GM12878 (cell line): ENCODE data around the gene EEPD1. TPM values are rescaled to one million over a fixed set of nuclear protein-coding genes. Genes with fewer than 3 reads are reported as not detected.
A peak's percentile ranks its signal among the peaks of the same experiment; 100 is the strongest.

Experiments
- ATAC-seq: fragments of 200-7000 bp; cut with Tn5 transposase; 3 replicates; pipeline ENCODE4 v1.9.1; 2020; ENCODE audit warnings: mild to moderate bottlenecking, moderate library complexity
- BruUV-seq: library from RNA; stranded (reverse); fragments of 400-500 nt; replicated peaks from 2 replicates; lab custom pipeline; 2021; lab: Mats Ljungman, UMichigan
- CTCF ChIA-PET: fragments of 300-600 bp; sonication (Branson Sonifier 250); formaldehyde crosslinking; extraction: SDS; loops from one replicate; lab custom pipeline; 2021; ENCODE audit warnings: inconsistent platforms; lab: Yijun Ruan, JAX
- POLR2A ChIA-PET: fragments of 350-600 bp; formaldehyde crosslinking; extraction: SDS; loops from one replicate; lab custom pipeline; 2021; ENCODE audit warnings: inconsistent platforms; lab: Charles Lee
- RAD21 ChIA-PET: fragments of 300-600 bp; sonication (Branson Sonifier 250); formaldehyde crosslinking; loops from one replicate; lab custom pipeline; 2023; ENCODE audit warnings: antibody characterized with exemption; ENCODE audit not compliant: unreplicated experiment; lab: Charles Lee
- SMC1A ChIA-PET: fragments of 300-600 bp; sonication (Branson Sonifier 250); formaldehyde crosslinking; loops from one replicate; lab custom pipeline; 2023; ENCODE audit not compliant: unreplicated experiment, uncharacterized antibody; lab: Charles Lee
- DNase-seq: peaks from one replicate; pipeline ENCODE4 v3.0.0-alpha.2; 2011; ENCODE audit warnings: low read depth, low spot score
- FAIRE-seq: peaks from 3 replicates; lab custom pipeline; 2011; peaks lifted over from hg19 to GRCh38; lab: Jason Lieb, UNC
- H2AFZ ChIP-seq: 2 replicates; pipeline ENCODE4 v1.6.0; 2011; ENCODE audit warnings: low read depth, low read length, control low read depth; ENCODE audit not compliant: control insufficient read depth
- H3K27ac ChIP-seq: 2 replicates; pipeline ENCODE4 v1.5.1; 2011; ENCODE audit warnings: control low read depth; ENCODE audit not compliant: control insufficient read depth, insufficient read depth
- H3K27me3 ChIP-seq, 2 experiments: replicated peaks in 1 of 2; 2 replicates each; pipeline versions ENCODE4 v1.6.0 to v1.6.1; 2011; ENCODE audit warnings: low read length in 1 of 2; ENCODE audit not compliant: control insufficient read depth in 2 of 2, insufficient read depth in 2 of 2
- H3K36me3 ChIP-seq, 2 experiments: 2 replicates each; pipeline ENCODE4 v1.5.1; 2011; ENCODE audit warnings: low read length in 1 of 2; ENCODE audit not compliant: control insufficient read depth in 2 of 2, insufficient read depth in 2 of 2
- H3K4me1 ChIP-seq: 2 replicates; pipeline ENCODE4 v1.6.1; 2011; ENCODE audit warnings: mild to moderate bottlenecking, low read length, moderate library complexity, mixed read lengths; ENCODE audit not compliant: control insufficient read depth, insufficient read depth
- H3K4me2 ChIP-seq: 2 replicates; pipeline ENCODE4 v1.6.0; 2011; ENCODE audit warnings: control low read depth; ENCODE audit not compliant: control insufficient read depth, insufficient read depth
- H3K4me3 ChIP-seq: fragments of 200-600 bp; sonication (generic); 2 replicates; pipeline ENCODE4 v1.5.1; 2016
- H3K79me2 ChIP-seq: 2 replicates; pipeline ENCODE4 v1.6.0; 2011; ENCODE audit warnings: low read length; ENCODE audit not compliant: control insufficient read depth, insufficient read depth
- H3K9ac ChIP-seq: 2 replicates; pipeline ENCODE4 v1.8.0; 2011; ENCODE audit warnings: low read length, control low read depth, mixed read lengths; ENCODE audit not compliant: control insufficient read depth, insufficient read depth
- H3K9me3 ChIP-seq: replicated peaks from 3 replicates; pipeline ENCODE4 v1.5.1; 2011; ENCODE audit warnings: mild to moderate bottlenecking, low read length; ENCODE audit not compliant: control insufficient read depth, insufficient read depth
- H4K20me1 ChIP-seq: 2 replicates; pipeline ENCODE4 v1.6.0; 2011; ENCODE audit not compliant: control insufficient read depth, insufficient read depth
- E2F4 ChIP-seq: IDR thresholded peaks from 2 replicates; pipeline ENCODE4 v1.6.1; 2012; ENCODE audit warnings: low read depth, low read length, improper control_type of control experiment
- E4F1 ChIP-seq: fragments of 450-650 bp; IDR thresholded peaks from 2 replicates; pipeline ENCODE4 v1.6.1; 2018; ENCODE audit warnings: borderline replicate concordance, mild to moderate bottlenecking; ENCODE audit not compliant: partially characterized antibody
- IKZF1 ChIP-seq: fragments of 450-650 bp; conservative IDR thresholded peaks from 2 replicates; pipeline ENCODE4 v1.6.1; 2017; ENCODE audit warnings: antibody characterized with exemption, mild to moderate bottlenecking
- IKZF2 ChIP-seq, 2 experiments: fragments of 450-650 bp; IDR thresholded peaks; 2 replicates each; pipeline ENCODE4 v1.6.1; 2017; ENCODE audit warnings: mild to moderate bottlenecking in 2 of 2, moderate library complexity in 2 of 2
- JUND ChIP-seq: IDR thresholded peaks from 2 replicates; pipeline ENCODE4 v1.6.1; 2012; ENCODE audit warnings: low read depth, mild to moderate bottlenecking, low read length, improper control_type of control experiment, moderate library complexity
- MTA2 ChIP-seq: fragments of 450-650 bp; IDR thresholded peaks from 2 replicates; pipeline ENCODE4 v1.6.1; 2016; ENCODE audit warnings: low read depth, mild to moderate bottlenecking, moderate library complexity
- NR2C1 ChIP-seq: fragments of 450-650 bp; IDR thresholded peaks from 2 replicates; pipeline ENCODE4 v1.6.1; 2017; ENCODE audit warnings: antibody characterized with exemption, mild to moderate bottlenecking, moderate library complexity
- POLR2AphosphoS2 ChIP-seq: IDR thresholded peaks from 2 replicates; pipeline ENCODE4 v1.6.1; 2011; ENCODE audit warnings: low read depth, mild to moderate bottlenecking, low read length, improper control_type of control experiment, moderate library complexity
- RB1 ChIP-seq: fragments of 450-650 bp; formaldehyde crosslinking; IDR thresholded peaks from 2 replicates; pipeline ENCODE4 v1.6.1; 2017; ENCODE audit warnings: mild to moderate bottlenecking, borderline replicate concordance
- SMARCA5 ChIP-seq: fragments of 450-650 bp; IDR thresholded peaks from 2 replicates; pipeline ENCODE4 v1.6.1; 2017; ENCODE audit warnings: mild to moderate bottlenecking
- SREBF2 ChIP-seq: IDR thresholded peaks from 2 replicates; pipeline ENCODE4 v1.6.1; 2012; ENCODE audit warnings: mild to moderate bottlenecking, low read length
- WGBS: methylation state at CpG from one replicate; pipeline ENCODE4 v1.1.6; 2016; ENCODE audit warnings: low lambda C conversion rate; ENCODE audit not compliant: insufficient replicate concordance, insufficient coverage; ENCODE audit errors: missing lambda C conversion rate; 5-methylcytosine and 5-hydroxymethylcytosine counted together
- in situ Hi-C: fragments of 300-500 bp; cut with MboI; formaldehyde crosslinking; loops from 9 replicates; pipeline ENCODE4 v1.14.3; 2018; ENCODE audit warnings: mixed read lengths
- intact Hi-C: fragments of 100-400 bp; cut with micrococcal nuclease; formaldehyde crosslinking; loops from one replicate; pipeline ENCODE4 v1.14.2; 2022; ENCODE audit not compliant: unreplicated experiment
- polyA plus RNA-seq, 11 experiments: library from polyadenylated mRNA; depleted of rRNA in 4 of 11; unstranded in 6 of 11; stranded (reverse) in 5 of 11; fragments of >200 nt; fragmentation: Nextera tagmentation in 4 of 11; fragmentation: Illumina TruSeq in 1 of 11; extraction: Ambion mirVana in 4 of 11; extraction: Trizol in 1 of 11; gene quantifications; 1 replicate in 1 of 11; 2 replicates in 10 of 11; pipeline versions ENCODE4 v1.2.1 to v1.2.3, GENCODE V29; 2011 to 2016; ENCODE audit warnings: inconsistent platforms in 2 of 11, missing spikeins in 2 of 11, low read depth in 1 of 11
- total RNA-seq, 4 experiments: library from RNA; depleted of rRNA in 3 of 4; stranded (reverse); fragments of >200 nt in 3 of 4; fragmentation: Illumina TruSeq in 1 of 4; extraction: Trizol in 1 of 4; gene quantifications; 2 replicates each; pipeline versions ENCODE4 v1.2.1 to v1.2.3, GENCODE V29; 2013 to 2021
- TF ChIP-seq, protein P1 (sequence below): IDR thresholded peaks from 2 replicates; pipeline ENCODE4 v1.6.1; 2011; ENCODE audit warnings: borderline replicate concordance, low read depth, mild to moderate bottlenecking, moderate library complexity, low read length; ENCODE audit not compliant: insufficient read depth, poor library complexity, severe bottlenecking
- TF ChIP-seq, protein P2 (sequence below): IDR thresholded peaks from 2 replicates; pipeline ENCODE4 v1.6.1; 2011; ENCODE audit warnings: low read depth, low read length, improper control_type of control experiment, borderline replicate concordance
- TF ChIP-seq, protein P3 (sequence below): fragments of 450-650 bp; IDR thresholded peaks from 2 replicates; pipeline ENCODE4 v1.6.1; 2016; ENCODE audit warnings: mild to moderate bottlenecking

The EEPD1 gene
- total and polyA plus RNA-seq, 10 of the 15 experiments (the other 5 are each of a cell fraction or from before 2014, with no cell fraction given), result 0.24 to 2.8 (median 0.86) TPM; not detected in 1

DNA sequence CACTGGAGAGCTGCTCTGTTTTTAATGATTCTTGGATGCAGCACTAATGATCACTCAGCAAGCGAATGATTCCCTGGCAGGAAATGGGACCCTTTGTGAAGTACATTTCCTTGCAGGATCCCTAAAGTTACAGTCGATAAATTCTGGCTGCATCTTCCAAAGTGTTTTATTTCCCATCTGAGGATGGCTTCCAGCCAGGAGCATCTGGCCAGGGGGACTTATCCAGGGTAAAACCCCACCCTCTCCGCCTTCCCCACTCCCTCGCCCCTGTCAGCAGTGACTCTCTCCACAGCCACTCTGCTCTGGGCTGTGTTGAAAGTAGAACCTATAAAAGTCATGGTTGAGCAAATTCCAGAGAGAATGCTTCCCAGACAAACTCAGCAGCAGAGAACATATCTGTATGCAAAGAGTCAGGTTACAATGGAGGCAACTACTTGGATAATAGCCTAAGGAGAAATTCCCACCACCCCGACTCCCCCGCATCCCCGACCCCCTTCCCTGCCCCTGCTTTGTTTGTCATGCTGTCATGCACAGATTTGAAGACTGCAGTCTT, 125.6 kb downstream of the EEPD1 start (continued):
- TF ChIP-seq E2F4 (no peak), POLR2AphosphoS2 (no peak)
- TF ChIP-seq, protein P1, sequence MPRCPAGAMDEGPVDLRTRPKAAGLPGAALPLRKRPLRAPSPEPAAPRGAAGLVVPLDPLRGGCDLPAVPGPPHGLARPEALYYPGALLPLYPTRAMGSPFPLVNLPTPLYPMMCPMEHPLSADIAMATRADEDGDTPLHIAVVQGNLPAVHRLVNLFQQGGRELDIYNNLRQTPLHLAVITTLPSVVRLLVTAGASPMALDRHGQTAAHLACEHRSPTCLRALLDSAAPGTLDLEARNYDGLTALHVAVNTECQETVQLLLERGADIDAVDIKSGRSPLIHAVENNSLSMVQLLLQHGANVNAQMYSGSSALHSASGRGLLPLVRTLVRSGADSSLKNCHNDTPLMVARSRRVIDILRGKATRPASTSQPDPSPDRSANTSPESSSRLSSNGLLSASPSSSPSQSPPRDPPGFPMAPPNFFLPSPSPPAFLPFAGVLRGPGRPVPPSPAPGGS, result no peak

DNA sequence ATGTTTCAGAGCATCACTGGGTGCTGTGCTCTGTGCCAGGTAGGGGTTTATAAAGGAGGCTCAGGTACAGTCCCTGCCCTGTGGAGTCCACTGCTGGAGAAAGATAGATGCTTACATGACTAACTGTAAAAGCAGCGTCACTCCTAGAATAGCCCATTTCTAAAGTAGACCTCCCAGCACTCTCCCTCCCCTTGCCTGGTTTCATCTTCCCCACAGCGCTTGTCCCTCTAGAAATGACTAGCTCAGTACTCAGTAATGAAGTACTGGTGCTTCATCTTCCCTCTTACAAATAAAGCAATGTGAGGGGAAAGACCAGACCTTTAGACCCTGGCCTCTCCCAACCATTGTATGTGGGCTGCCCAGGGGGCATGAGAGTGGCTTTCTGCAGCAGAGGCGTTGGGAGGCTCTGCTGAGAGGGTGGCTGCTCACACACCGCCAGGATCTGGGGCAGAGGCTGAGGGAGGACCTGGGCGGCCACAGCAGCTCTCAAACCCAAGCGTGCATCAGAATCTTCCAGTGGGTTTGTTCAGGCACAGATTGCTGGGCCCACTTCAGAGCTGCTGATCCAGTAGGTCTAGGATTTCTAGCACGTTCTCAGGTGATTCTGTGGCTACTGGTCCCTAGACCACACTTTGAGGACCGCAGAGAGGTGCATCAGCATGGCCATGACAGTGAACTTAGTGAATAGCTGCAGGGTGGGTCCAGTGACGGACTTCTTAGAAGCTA, 126.3 kb downstream of the EEPD1 start:
- Histone ChIP-seq H3K4me2 (no peak overlapping the region), H4K20me1 (no peaks in the 10 kb centered on the region), H3K4me1 (peaks cover 15% of the 10 kb centered on the region), H2AFZ (no peak overlapping the region), H3K27me3 (no peaks in the 10 kb centered on the region; a peak in 1 of 4 replicates), H3K36me3 (no peaks in the 10 kb centered on the region), H3K27ac (no peak overlapping the region), H3K9me3 (no peaks in the 10 kb centered on the region; the same call in 2 of the 3 replicates), H3K79me2 (no peaks in the 10 kb centered on the region), H3K4me3 (no peak overlapping the region), H3K9ac (no peak overlapping the region)
- WGBS, result 11% methylated on average over 9 of the region's 9 CpGs
- ChIA-PET SMC1A (interaction anchor here (1.0 to 8.7 kb wide), 6 partner anchors 9 to 115 kb away, joined by 3 to 92 read pairs (median 4); no protein-coding TSS in a partner anchor), CTCF (interaction anchor here (0.8 to 3.6 kb wide), 4 partner anchors 16 to 297 kb away, joined by 3 to 15 read pairs (median 4); no protein-coding TSS in a partner anchor), POLR2A (interaction anchor here (0.6 to 1.4 kb wide), 4 partner anchors 10 to 143 kb away, joined by 3 read pairs; no protein-coding TSS in a partner anchor), RAD21 (interaction anchor here (0.7 to 7.8 kb wide), 8 partner anchors 8 to 152 kb away, joined by 3 to 62 read pairs (median 6); no protein-coding TSS in a partner anchor)
- FAIRE-seq (no peak), ATAC-seq (peak; percentile 69), DNase-seq (no peak)
- BruUV-seq, result no TSS peak
- in situ Hi-C loops (no loop called here), intact Hi-C loops (no loop called here)
- TF ChIP-seq SMARCA5, result no peak
- no peak for TF ChIP-seq SREBF2
- TF ChIP-seq NR2C1, result no peak
- TF ChIP-seq IKZF2 (IDR thresholded peaks at IDR 0.05), result peak; percentile 24 to 29; a peak in 2 of 4 replicates
- TF ChIP-seq RB1, result no peak
- TF ChIP-seq E4F1, result no peak
- TF ChIP-seq, protein P2, sequence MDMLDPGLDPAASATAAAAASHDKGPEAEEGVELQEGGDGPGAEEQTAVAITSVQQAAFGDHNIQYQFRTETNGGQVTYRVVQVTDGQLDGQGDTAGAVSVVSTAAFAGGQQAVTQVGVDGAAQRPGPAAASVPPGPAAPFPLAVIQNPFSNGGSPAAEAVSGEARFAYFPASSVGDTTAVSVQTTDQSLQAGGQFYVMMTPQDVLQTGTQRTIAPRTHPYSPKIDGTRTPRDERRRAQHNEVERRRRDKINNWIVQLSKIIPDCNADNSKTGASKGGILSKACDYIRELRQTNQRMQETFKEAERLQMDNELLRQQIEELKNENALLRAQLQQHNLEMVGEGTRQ, result no peak
- TF ChIP-seq, protein P3, sequence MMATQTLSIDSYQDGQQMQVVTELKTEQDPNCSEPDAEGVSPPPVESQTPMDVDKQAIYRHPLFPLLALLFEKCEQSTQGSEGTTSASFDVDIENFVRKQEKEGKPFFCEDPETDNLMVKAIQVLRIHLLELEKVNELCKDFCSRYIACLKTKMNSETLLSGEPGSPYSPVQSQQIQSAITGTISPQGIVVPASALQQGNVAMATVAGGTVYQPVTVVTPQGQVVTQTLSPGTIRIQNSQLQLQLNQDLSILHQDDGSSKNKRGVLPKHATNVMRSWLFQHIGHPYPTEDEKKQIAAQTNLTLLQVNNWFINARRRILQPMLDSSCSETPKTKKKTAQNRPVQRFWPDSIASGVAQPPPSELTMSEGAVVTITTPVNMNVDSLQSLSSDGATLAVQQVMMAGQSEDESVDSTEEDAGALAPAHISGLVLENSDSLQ, result no peak
- peak; percentile 40 for TF ChIP-seq IKZF1
- peak; percentile 54 for TF ChIP-seq MTA2
- peak; percentile 60; the same call in 1 of the 2 replicates for TF ChIP-seq JUND
